Stimulated activated CD4-positive, alpha-beta T cell treated with anti-CD3 and anti-CD28 coated beads, Interleukin-15, amount 100 ng/mL, for 24 hours (primary cell): ENCODE data around the gene EGFL7.

Experiments
- DNase-seq: peaks from one replicate; pipeline ENCODE4 v3.0.0-alpha.2; 2020

The EGFL7 gene

DNA sequence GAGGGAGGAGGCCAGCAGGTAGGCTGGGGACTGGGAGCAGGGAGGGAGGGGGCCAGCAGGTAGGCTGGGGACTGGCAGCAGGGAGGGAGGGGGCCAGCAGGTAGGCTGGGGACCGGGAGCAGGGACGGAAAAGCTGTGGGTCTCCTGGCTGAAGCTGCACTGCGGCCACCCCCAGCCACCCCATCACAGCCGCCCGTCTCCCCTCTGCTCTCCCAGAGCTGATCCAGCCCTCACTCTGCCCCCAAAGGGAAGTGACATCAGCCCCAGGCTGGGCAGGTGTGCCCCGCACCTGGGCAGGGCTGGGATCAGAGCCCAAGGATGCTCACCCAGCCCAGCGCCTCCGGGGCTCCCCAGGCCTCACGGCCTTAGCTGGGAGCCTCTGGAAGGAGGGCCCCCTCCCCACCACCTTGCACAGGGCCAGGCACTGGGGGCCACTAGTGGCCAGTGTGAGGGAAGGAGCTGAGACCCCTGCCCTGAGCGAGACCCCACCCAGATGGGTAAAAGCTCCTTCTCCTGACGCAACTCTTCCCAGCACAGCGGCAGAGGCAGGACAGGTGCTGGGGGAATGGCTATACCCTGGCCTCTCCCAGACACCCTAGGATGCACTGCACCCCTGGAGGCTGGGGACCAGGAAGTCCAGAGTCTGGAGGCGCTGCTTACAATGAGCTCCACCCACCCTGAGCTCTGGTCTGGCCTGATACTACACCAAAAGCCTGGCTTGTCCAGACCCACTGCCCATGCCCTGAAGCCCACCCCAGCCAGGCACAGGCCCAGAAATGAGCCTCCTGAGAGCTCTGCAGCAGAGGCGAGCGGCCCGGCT, 13.0 kb downstream of the EGFL7 start:
- no peak for DNase-seq

- DNase-seq: no peak
Observed at GRCh38 chr9:136676297-136676794, 13.6 kb downstream of the EGFL7 start.

DNA sequence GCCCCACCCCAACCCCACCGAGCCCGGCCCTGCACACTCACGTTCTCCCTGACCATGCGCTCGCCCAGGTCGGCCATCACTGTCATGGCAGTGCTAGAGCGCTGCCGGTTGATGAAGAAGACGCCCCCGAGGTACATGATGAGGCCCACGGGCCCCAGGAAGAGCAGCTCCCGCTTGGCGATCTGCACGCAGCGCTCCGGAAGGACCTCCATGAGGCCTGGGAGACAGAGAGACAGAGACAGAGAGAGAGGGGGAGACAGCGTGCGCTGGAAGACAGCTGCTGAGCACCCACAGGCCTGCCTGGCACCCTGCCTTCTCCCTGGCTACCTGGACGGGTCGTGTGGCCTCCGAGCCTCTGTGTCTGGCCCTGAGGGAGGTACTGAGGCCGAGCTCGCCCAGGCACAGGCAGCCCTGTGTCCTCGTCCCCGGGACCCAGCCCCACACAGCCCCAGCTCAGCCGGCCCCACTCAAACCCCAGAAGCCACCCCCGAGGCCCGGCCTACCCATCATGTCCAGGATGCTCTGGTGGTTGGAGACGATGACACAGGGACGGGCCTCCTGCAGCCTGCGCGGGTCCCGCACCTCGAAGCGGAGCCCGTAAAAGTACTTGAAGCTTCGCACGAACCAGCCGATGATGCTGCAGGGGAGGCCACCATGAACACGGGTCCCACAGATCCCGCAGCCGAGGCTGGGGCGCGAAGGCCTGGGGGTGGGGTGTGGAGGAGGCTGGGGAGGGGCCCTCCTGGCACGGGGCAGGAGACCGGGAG, 14.4 kb downstream of the EGFL7 start:
- DNase-seq: no peak

DNA sequence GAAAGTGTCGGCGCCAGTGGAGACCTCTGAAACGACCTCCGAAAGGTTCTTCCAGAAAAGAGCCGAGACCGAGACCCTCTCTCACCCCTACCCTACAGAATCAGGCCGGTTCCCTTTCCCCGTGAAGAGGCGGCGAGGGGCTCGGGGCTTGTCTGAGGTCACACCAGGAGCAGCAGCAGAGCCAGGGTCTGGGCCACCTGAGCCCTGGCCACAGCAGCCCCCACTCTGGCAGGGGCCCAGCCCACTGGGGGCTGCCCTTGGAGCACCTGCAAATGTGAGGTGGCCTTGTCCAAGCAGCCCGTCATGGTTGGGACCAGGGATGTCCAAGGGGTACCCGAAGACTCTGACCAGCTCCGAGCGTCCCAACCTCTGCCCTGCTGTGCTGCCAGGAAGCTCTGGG, 15.3 kb downstream of the EGFL7 start:
- DNase-seq: no peak

- no peak for DNase-seq
Observed at GRCh38 chr9:136678624-136679023, 15.9 kb downstream of the EGFL7 start.

- no peak for DNase-seq
Observed at GRCh38 chr9:136679431-136679941, 16.8 kb downstream of the EGFL7 start.

DNA sequence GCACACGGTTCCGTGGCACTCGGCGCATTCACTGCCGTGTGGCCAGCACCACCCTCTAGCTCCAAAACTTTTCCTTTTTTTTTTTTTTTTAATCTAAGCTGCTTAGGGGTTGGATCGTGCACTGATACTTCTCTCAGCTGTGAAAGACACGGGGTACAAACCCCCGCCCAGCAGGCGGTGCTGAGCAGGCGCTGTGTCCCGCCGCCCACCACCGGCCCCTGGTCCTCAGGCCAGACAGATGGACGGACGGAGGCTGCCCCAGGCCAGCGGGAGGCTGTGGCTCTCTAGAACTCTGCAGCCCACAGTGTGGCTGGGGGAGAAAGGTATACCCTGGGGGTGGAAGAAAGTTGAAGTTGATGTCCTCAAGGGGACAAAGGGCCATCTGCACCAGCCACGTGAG, 18.3 kb downstream of the EGFL7 start:
- DNase-seq: no peak

DNA sequence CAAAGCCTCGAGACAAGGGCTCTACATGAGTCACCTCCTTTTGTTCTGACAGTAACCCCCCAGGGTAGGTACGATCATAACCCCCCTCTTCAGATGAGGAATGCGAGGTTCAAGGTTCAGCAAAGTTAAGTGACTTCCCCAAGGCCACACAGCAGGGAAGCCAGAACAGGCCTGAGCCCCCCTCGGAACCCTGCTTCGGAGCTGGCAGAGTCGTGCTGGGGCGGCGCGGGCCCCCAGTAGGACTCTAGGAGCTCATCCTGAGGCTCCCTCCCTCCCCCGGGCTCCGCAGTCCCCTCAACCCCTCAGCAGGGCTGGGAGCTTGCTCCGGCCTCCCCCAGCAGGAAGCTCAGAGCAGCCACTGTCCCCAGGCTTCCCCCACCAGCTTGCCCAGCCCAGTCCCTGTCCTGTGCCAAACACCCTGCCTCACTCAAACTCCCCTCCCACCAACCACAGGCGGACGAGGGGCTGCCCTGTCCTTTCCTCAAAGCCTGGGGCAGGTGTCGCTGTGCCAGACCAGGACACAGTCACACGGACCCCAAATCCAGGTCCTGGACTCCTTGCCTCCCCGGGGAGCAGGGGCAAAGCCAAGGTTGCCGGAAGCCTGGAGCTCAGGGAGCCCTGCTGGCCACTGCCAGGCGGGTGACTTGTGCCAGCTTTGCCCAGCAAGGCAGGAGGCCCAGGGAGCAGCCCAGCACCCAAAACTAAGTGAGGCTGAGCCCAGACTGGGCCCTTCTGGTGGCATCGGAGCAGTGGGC, 19.4 kb downstream of the EGFL7 start:
- no peak for DNase-seq

DNA sequence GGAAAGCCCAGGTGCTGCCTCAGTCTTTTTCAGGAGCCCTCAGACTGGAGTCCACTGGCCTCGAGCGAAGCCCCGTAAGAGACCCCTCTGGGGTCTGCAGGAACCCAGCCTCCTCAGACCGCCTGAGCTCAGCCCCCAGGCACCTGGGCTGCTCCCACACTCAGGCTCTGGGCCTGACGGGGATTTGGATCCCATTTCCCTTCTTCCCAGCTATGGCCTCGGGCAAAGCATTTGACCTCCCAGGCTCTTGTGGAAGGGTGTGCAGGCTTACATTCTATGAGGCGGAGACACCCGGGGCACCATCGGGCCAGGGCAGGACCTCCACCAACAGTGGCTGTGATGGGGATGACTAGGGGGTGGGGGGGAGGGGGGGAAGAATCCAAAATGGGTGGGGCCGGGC, 20.0 kb downstream of the EGFL7 start:
- DNase-seq: no peak

- no peak for DNase-seq
Observed at GRCh38 chr9:136683173-136683745, 20.5 kb downstream of the EGFL7 start.

GRCh38 chr9:136683755-136684154, 21.0 kb downstream of the EGFL7 start:
- no peak for DNase-seq

DNA sequence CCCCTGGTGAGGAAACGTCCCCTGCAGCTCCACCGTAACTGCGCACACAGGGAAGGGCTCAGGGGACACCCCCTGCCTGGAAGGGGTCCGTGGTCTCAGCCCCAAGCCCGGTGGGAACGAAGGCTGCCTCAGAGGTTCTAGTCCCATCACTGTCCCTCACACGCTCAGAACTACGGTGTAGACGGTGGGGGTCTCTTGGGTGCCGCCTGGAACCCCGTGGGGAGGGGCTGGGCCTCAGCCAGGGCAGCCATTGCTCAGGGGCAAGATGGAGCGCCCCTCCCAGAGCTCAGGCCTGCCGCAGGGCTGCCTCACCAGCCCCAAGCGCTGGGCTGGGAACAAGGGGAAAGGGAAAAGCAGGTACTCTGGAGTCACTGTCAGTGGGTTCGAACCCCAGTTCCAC, 21.6 kb downstream of the EGFL7 start:
- DNase-seq: no peak

- DNase-seq: no peak
Observed at GRCh38 chr9:136684799-136685198, 22.1 kb downstream of the EGFL7 start.

DNA sequence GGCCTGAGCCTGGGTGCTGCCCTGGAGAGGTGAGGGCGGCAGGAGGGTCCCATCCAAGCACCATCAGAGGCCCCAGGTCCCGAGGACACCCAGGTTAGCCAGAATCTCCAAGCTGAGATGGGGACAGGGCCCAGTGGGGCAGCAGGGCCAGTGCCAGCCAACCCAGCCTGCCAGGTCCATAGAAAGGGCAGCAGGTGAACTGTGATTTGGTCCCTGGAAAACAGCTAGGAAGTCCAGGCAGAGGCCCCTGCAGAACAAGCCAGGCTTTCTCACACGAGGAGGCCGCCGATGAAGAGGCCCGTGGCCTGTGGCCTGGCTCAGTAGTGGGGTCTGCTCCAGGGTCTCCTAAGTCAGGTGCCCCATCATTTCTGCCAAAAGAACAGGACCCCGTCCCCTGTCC, 22.5 kb downstream of the EGFL7 start:
- no peak for DNase-seq

GRCh38 chr9:136685790-136686533, 23.2 kb downstream of the EGFL7 start:
- DNase-seq: no peak

DNA sequence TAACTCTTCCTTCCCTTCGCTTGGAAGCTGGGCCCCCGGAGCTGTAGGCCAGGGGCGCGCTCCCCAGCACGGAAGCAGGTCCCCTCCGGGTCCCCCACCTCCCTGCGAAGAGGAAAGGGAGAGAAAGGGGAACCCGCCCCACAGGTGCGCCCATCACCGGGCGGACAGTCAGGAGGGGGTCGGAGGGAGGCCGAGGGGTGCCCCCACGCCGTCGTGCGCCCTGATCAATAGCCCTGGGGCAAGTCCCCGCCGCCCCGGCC, 23.7 kb downstream of the EGFL7 start:
- no peak for DNase-seq

- peak; percentile 84 for DNase-seq
Observed at GRCh38 chr9:136686794-136687711, 24.3 kb downstream of the EGFL7 start, which contains the start of gene AGPAT2. AGPAT2 (minus strand) TSS chr9:136687457; CDS start chr9:136687357, 100 bp downstream.

DNA sequence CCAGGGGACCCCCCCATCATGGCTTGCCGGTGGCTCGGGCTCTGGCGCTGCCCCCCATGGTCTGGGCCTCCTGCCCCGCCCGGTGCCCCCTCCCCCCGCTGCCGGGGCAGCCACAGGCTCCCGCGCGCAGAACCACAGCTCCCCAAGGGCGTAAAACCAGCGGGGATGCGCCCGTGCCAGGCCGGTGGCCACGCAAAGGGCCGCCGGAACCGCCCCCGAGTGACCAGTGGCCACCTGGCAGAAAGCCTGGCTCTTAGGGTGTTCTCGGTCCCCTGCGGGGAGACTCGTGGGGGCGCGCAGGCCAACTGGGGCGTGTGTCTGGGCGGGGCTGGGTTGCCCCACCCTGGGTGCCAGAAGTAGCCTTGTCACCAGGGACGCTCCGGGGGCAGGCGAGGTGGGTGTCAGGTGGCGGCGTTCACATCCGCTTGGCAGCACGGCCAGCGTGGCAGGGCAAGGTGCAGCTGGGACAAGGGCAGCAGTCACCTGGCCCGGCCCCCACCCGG, 25.1 kb downstream of the EGFL7 start:
- peak; percentile 19 for DNase-seq

DNA sequence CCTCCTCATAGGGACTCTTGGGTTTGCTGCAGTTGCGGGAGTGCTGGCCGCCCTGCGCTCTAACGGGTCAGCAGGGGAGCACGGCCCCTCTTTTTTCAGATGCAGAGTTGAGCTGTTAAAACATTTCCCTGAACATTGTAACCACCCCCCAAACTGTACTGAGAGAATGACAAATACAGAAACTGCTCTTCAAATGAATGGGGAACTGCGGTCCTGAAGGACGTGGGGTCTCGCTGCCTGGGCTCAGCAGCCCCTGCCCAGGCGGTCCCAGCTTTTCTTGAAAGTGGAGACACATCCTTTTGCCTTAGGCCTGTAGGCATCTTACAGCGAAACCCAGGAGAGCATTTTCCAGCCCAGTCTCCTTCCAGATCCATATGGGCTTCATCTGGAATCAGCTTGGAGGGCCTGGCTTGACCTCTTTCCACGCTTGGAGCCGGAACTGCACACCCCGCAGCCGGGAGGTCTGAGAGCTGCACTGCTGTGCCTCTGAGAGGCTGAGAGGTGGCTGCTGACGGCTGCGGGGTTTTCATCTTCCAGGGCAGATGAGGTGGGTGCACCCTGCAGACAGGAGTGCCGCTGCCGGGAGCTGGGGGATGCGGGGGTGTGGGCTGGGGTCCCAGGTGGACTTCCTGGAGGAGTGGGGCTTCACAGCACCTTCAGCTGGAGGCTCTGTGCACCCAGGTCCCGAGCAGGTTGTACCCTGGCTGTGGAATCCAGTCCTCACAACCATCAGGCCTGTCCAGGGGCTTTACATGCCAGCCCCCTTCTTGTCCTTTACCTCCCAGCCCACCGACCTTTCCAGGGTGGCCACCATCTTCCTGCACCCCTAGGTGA, 25.8 kb downstream of the EGFL7 start:
- no peak for DNase-seq

GRCh38 chr9:136689108-136689460, 26.4 kb downstream of the EGFL7 start:
- no peak for DNase-seq
